SHP77 (cell line): ENCODE data around the gene MARK3.

Source experiments
- DNase-seq, 2 experiments: peaks; one replicate each; lab custom pipeline; 2025; lab: John Stamatoyannopoulos, UW

The MARK3 gene

DNA sequence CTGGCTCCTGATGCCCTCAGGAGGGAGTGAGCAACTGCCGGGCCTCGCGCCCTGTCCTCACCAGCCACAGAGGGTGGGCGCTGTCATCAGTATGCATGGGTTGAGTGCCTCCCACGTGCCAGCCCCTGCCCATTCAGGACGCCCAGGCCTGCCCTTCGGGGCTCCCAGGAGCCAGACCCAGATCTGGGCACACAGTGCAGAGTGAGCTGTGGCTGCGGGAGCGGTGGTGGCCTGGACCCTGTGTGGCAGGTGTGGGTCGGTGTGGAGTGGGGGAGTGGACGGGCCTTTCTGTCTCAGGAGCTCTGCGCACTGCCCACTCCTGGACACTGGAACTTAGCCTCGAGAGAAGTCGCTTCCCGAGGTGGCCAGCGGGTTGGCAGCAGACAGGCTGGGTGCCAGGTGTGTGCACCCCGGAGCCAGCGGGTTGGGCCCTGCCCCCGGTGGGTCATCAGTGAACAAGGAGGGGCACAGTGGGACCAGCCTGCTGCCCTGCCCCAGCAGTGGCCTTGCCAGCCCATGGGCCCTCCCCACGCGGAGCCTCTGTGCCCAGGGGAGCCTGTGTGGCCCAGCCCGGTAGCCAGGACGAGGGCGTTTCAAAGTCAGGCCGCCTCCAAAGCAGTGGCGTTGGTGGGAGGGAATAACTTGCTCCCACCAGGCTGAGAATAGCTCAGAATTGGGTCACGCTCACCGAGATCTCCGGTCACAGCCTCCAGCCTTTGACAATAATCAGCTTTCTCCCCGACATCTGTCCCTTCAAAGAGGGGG, 153.3 kb downstream of the MARK3 start:
- DNase-seq, result no peak

GRCh38 chr14:103539056-103539825, 154.0 kb downstream of the MARK3 start:
- DNase-seq, result peak in 1 of 2 experiments; percentile 31

- DNase-seq, result no peak
Measured at GRCh38 chr14:103540821-103541708, 155.8 kb downstream of the MARK3 start.

DNA sequence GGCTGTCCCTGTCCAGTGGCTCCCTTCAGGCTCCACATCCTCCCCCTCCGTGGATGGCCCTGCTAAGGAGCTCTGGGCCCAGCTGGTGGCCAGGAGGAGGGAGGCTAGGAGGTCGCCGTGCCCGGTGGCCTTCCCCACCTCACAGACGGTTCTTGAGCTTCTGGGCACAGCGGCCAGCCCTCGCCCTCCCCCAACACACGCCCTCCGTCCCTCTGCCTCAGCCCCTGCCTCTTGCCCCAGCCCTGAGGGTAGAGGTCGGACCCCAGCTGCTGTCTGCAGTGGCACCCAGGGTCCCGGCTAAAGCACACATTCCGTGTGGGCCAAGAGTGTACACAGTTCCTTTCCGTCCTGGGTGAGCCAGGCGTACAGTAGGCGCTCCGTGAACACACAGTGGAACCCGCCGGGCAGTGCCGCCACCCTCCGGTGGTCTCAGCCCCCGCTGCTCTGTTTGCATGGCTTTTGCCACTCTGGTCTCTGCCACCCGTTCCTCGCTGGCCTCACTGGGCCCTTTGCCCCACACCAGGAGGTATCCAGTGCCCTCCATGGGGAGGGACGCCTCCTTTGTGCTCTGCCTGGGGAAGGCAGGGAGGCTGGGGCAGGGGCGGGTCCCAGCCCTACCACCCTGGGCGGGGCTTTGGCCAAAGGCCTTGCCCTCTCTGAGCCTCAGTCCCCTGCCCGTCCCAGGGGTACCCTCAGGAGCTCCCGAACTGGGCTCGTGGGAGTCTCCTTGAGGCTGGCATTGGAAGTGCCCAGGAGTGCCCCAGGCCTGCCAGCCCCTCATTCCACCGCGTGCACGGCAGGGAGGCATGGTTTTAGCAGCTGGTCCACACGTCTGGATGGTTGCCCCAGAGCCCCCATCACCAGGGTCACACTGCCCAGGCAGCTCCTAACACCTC, 156.7 kb downstream of the MARK3 start:
- DNase-seq, result no peak

- DNase-seq, result peak; percentile 68 to 79
Measured at GRCh38 chr14:103542605-103543088, 157.4 kb downstream of the MARK3 start.

- DNase-seq, result no peak
Measured at GRCh38 chr14:103543140-103543539, 157.9 kb downstream of the MARK3 start.

DNA sequence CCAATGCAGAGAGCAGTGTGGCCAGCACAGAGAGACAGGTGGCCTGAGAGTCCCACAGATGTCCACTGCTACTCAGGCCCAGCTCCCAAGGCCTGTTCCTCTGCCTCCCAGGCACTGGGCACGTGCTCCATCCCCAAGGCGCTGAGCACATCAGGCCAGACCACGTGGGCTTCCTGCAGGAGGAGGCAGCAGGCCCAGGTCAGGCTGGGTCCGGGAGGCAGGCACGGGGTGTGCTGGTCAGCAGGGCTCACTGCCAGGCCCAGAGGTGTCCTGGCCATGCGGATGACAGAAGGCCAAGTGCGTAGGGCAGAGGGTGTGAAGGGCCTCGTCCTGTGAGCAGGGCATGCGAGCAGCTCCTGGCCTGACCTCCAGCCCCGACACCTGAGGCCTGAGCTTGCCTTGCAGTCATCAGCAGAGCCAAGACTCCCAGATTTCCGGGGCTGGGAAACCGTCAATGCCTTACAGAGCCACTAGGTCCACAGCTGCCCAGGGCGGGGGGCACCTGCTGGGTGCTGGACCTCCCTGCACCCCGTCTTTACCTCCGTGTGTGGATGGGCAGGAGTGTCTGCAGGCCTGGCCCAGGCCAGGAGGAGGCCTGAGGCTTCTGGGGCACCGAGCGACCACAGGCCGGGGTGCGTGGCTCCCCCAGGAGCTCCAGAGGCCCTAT, 158.6 kb downstream of the MARK3 start:
- no peak for DNase-seq

DNA sequence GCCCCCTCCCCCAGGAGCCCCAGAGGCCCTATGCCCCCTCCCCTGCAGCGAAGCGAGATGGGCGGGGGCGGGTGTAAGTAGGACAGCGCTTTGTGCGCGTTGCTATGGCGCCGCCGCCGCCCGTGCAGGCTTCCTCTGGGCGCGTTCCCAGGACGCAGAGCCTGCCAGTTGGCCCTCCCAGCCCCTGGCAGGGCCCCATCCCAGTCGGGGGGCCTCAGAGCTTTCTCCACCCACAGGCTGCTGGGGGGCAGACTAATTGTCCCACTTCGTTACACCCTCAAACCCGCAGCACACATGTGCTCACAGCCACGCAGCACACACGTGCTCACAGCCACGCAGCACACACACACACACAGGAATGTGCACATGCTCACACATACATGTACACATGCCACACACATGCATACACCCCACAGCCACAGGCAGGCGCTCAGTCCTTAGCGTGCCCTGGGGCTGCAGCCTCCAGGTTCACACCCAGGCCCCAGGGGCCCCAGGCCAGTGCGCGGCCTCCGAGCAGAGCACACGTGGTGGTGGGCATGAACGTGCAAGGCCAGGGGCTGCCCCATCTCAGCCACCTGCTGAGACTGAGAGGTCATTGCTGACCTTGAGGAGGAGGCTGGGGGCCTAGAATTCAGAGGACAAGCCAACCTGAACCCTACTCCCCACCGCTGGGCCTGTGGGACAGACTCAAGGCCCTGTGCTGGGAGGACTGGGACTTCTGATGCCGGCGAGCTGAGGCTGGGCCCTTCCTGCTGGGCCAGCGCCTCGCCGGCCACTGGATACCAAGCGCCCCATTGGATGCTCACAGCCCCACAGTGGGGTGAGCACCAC, 159.4 kb downstream of the MARK3 start:
- no peak for DNase-seq

DNA sequence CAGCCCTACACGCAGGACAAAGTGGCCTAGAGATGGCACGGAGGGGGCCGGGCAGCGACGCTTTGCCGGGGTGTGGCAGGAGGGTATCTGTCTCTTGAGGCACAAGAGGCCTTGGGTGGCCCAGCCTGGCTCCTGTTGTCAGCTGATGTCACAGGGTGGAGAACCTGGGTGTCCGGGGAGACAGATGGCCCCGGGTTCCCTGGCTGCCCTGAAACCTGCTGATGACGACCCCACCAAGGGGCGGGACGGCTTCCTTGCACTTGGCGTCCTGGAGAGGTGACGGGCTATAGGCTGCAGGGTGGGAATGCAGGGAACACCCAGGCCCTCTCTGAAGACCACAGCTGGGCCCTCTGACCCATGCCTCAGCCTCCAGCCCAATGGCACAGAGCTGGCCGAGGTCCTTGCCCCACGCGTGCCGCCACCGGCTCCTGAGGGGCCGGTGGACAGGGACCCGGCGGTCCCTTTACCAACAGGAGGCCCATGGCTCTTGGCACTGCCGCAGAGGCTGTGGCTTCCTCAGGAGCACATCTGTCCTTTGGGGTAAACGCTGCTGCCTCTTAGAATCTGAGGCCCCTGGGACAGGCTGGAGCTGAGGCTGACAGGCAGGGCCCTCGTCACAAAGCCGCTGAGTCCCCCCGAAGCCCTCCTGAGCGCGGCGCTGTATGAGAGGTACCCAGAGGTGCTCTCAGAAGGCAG, 160.2 kb downstream of the MARK3 start:
- DNase-seq, result no peak

GRCh38 chr14:103545915-103546651, 160.9 kb downstream of the MARK3 start:
- DNase-seq, result no peak

DNA sequence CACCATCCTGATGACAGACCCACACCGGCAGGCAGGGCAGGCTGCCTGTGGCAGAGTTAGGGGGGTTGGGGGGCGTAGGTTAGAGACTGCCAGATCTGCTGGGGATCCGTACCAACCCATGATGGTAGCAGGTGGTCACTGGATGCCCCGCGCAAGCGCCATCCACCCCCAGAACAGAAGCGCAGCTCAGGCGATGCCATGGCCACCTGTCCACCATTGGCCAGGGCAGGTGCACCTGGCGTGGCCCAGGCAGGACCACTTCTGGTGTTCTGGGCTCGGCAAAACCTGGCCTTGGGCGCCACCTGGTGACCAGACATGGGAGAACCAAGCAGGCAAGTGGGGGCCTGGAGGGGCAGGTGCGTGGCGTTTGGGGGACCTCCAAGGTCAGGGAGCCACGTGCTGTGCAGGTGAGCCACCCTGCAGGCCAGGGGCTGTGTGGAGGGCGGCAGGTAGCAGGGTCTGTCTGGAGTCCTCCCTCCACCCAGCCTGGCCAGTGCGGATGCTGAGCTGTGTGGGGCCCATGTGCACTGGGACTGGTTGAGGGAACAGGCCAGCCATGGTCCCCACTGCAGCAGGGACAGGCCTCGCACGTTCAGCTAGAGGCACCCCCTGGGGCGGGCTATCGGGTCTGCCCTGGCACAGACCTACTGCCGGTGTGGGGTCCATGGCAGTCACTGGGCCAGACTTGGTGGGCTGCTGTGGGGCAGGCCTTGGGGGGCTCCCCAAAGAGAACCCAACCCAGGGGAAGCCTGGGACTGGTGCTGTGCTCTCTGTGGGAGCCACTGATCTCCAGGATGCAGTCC, 161.6 kb downstream of the MARK3 start:
- peak; percentile 57 to 68 for DNase-seq

DNA sequence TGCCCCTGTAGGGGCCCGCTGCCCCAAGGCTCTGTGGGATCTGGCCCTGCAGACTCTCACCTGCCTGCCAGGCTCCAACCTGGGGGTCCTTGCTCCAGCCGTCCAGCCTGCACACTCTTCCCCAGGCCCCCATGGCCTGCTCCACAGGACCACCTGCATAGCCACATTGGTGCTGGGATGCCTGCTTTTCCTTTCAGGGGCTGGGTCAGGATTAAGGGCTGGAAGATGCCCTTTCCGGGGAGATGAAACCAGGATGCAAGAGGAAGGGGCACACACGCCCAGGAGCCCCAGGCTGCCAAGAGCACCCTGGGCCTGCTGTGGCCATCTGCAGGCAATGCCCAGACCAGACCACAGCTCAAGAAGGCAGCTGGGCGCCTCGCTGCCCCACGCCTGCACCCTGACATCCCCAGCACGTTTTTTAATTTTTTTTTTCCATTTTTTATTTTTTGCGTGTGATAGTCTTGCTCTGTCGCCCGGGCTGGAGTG, 162.3 kb downstream of the MARK3 start:
- DNase-seq, result no peak

GRCh38 chr14:103547941-103548462, 162.8 kb downstream of the MARK3 start:
- no peak for DNase-seq

DNA sequence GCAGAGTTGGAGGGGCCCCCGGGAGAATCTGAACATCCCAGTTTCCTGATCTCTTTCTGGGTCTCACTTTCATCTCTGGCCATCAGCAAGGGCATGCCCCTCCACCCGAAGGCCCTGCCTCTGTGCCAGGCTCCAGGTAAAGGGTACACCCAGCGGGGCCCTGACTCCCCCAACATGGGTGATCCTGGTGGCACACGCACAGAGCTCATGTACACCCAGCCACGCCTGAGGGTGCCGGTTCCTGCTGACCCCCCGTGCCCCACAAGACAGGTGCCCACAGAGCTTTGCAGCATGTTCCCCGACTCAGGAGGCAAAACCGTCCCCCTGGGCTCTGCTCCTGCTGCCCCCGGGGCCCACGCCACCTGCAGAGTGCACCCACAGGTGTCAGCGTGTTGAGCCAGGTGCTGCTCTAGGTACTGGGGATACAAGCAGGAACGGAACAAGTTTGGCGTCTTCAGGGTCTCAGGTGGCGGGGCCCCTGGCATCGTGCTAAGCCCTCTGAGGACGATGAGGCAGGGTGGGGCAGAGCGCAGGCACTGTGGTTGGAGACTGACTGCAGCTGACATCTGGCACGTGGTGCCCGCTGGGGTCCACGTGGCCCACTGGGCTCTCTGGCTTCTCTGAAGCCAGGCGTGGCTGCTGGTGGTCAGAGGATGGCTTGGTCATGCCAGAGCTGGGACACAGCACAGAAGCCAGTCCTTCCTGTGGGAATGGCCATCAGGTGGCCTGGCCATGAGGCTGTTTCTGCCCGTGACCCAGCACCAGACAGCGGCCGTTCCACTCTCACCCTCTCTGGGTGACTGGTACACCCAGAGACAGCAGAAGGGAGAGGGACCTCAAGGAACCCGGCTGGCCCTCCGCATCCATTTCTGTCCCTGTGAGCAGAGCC, 163.5 kb downstream of the MARK3 start:
- DNase-seq, result no peak

DNA sequence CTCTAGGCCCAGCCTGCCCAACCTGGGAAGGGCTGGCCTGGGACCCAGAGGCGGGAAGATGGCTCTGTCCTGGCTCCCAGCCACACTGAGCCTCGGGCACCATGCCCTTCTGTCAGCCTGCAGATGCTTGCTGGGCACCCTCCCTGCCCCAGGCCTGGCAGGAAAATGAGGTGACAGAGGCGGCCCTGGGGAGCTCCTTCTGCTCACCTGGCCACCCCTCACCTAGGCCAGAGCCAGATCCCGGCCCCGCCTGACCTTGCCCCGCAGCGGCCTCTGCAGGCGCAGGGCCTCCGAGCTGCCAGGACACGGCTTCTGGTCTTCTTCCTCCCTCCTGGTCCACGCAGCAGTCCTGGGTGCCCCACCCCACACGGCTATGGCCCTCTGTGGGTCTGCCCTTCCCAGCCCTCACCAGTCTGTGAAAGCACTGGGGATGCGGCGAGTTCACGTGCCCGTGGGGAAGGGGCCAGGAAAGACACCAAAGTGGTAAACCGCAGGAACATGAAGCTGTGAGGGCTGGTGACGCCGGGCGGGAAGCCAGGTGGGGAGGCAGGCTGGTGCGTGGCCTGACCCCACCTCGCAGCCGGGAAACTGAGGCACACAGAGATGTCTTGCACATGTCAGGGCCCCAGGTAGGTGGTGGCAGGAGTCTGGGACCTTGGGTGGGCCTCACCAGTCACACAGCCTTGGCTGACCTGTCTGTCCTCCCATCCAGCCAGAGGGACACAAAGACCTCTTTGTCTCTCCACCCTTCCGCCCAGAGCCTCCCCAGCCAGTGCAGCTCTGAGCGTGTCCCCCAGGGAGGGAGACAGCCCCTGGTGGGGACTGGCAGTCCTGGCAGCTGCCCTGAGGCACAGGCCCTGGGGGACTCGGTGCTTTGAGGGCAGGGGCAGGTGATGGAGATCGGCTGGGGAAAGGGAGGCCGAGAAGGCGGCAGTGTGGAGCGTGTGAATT, 164.4 kb downstream of the MARK3 start:
- DNase-seq, result no peak
